ENCODE data around the gene SUSD6.

GRCh38 chr14:69632164-69632563, 20.8 kb downstream of the SUSD6 start:
- TF ChIP-seq CTCF (IDR thresholded peaks at IDR 0.05; ENCODE audit: low read depth, low read length, missing input control) (no peak), EGR1 (IDR thresholded peaks at IDR 0.05; ENCODE audit: low read depth in 2 of 2) (no peak), SP1 (IDR thresholded peaks at IDR 0.05) (no peak), RAD21 (IDR thresholded peaks at IDR 0.05) (no peak), GABPA (IDR thresholded peaks at IDR 0.05 in 1 of 2, conservative IDR thresholded peaks at IDR 0.05 in 1 of 2) (no peak), ZBTB33 (IDR thresholded peaks at IDR 0.05) (no peak), MAX (IDR thresholded peaks at IDR 0.05) (peak; percentile 16), REST (IDR thresholded peaks at IDR 0.05) (no peak), FOXA2 (IDR thresholded peaks at IDR 0.05) (no peak)

All from liver (tissue), 3 donors.